GM10248 (cell line): ENCODE measurements around the gene CFAP410.

Experiments used
- CTCF ChIA-PET: fragments of 300-600 bp; sonication (Branson Sonifier 250); formaldehyde crosslinking; extraction: SDS; loops from one replicate; lab custom pipeline; 2021; ENCODE audit warnings: antibody characterized with exemption; lab: Yijun Ruan, JAX
- POLR2A ChIA-PET: fragments of 350-650 bp; sonication (Branson Sonifier 250); formaldehyde crosslinking; extraction: SDS; loops from one replicate; lab custom pipeline; 2020; ENCODE audit warnings: antibody characterized with exemption; lab: Yijun Ruan, JAX
- DNase-seq: peaks from one replicate; pipeline ENCODE4 v3.0.0; 2012; ENCODE audit errors: extremely low spot score
- CTCF ChIP-seq: IDR thresholded peaks from 2 replicates; pipeline ENCODE4 v1.5.1; 2012; ENCODE audit warnings: mild to moderate bottlenecking, low read depth; ENCODE audit errors: extremely low read depth, missing control alignments, control extremely low read depth

CFAP410 gene

DNA sequence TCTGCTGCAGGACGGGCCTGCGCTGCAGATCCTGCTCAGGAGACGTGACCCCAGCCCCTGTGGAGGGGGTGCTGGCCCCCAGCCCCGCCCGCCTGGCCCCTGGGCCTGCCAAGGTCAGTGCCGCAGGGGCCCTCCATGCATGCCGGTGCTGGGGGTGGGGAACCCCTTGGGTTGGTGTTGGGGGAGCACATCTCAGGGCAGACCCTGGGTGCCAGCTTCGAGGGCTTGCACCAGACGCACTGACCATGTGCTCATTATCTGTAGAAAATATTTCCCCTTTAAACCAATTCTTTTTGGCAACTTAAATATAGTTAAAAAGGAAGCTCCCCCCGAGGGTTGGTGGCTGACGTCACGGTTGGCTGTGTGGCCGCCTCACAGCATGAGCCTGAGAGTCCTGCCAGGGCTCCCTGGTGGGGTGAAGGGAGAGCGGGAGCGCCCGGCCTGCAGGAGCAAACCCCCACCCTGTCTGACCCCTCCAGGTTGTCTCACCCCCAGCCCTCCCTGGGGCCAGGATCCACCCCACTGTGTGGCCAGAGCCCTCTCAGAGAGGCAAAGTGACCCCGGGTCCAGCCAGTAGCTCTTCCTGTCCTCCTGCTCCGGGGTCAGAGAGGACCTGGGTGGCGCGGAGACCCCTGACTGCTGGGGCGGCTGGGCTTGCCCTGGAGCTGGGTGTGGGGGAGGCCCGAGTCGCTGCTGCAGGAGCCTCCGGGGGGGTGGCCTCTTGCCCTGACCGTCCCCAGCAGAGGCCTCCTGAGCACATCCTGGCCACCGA, 44.6 kb downstream of the CFAP410 start:
- ChIA-PET POLR2A (no interaction called here), CTCF (interaction anchor here (1.4 kb wide), 1 partner anchor 21 kb away, joined by 4 read pairs; no protein-coding TSS in a partner anchor)
- DNase-seq, result no peak
- no peak for TF ChIP-seq CTCF

DNA sequence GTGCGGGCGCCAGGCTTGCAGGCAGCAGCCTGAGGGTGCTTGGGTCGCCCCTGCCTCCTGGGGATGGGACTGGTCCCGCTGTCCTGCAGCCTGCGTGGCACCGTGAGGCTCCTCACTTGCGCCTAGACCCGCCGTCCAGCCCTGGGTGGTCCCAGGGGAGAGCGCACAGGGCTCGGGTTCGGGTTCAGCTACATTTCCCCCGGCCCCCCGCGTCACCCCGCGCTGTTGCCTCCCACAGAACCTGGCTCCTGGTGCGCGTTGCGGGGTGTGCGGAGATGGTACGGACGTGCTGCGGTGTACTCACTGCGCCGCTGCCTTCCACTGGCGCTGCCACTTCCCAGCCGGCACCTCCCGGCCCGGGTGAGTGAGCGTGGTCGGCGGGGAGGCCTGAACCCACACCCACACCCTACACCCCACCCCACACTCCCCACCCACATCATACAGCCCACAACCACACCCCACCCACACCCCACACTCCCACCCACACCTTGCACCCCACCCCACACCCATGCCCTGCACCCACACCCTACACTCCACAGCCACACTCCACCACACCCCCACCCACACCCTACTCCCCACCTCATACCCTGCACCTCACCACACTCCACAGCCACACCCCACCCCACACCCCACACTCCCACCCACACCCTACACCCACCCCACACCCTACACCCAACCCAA, 45.5 kb downstream of the CFAP410 start:
- POLR2A ChIA-PET, result no interaction called here
- DNase-seq, result no peak
- CTCF ChIA-PET, result interaction anchor here (1.4 kb wide), 1 partner anchor 20 kb away, joined by 4 read pairs; no protein-coding TSS in a partner anchor
- TF ChIP-seq CTCF, result no peak

DNA sequence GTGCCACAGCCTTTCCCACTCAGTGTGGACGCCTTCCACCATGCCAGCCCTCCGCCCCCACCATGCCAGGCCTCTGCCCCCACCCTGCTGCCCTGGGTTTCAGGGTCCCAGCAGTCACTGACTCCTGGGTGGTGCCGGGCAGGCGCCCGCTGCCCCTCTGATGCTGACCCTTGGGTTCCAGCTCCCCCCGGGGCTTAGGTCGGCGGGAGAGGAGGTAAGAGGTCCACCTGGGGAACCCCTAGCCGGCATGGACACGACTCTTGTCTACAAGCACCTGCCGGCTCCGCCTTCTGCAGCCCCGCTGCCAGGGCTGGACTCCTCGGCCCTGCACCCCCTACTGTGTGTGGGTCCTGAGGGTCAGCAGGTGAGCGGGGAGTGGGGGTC, 46.4 kb downstream of the CFAP410 start:
- CTCF ChIA-PET, result no interaction called here
- POLR2A ChIA-PET, result no interaction called here
- DNase-seq, result no peak
- TF ChIP-seq CTCF, result no peak

- TF ChIP-seq CTCF, result no peak
- ChIA-PET POLR2A (no interaction called here), CTCF (no interaction called here)
- no peak for DNase-seq
Measured at GRCh38 chr21:44291936-44292811, 47.0 kb downstream of the CFAP410 start.

- CTCF ChIA-PET, result no interaction called here
- POLR2A ChIA-PET, result no interaction called here
- DNase-seq, result no peak
- TF ChIP-seq CTCF, result no peak
Measured at GRCh38 chr21:44291078-44291935, 47.9 kb downstream of the CFAP410 start.
